Measurements from ENCODE around the gene RHOD.

RHOD gene

DNA sequence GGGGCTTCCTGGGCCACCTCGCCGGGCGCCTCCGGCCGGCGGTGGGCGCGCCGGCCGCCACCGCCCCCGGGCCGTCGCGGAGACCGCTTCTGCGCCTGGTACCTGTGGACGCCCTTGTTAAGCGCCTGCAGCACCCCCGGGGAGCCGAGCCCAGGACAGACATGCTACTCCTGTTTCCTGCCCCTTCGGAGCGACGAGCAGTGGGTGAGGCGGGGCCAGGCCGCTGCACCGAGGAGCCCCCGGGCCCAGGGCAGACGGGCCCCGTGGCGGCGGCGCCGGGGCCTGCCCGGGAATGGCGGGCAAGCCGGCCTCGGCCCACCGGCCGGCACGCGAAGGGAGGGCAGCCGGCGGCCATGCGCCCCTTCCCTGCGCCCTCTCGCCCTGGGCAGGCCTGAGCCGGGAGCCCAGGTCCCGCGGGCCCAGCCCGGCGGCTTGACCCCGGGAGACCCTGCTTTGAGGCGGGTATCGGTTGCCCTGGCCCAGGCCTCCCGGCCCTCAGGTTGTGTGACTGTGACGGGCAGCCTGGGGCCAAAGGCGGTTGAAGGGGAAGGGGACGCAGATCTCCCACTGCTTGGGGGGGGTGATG is 61.6 kb downstream of the RHOD start:
- no peaks in the 10 kb centered on the region for H3K27me3 ChIP-seq (ENCODE audit: insufficient read depth, low read depth, severe bottlenecking)
- peaks cover 27% of the 10 kb centered on the region for H3K36me3 ChIP-seq
- H3K9me3 ChIP-seq (ENCODE audit: severe bottlenecking): no peaks in the 10 kb centered on the region
- H3K4me3 ChIP-seq (ENCODE audit: low read depth, low read length): peak overlapping the region; percentile 45
- peak; percentile 60 for DNase-seq
- no peak for TF ChIP-seq CTCF (IDR thresholded peaks at IDR 0.05; ENCODE audit: low read depth, low read length)
- peak overlapping the region; percentile 90 for H3K27ac ChIP-seq

DNA sequence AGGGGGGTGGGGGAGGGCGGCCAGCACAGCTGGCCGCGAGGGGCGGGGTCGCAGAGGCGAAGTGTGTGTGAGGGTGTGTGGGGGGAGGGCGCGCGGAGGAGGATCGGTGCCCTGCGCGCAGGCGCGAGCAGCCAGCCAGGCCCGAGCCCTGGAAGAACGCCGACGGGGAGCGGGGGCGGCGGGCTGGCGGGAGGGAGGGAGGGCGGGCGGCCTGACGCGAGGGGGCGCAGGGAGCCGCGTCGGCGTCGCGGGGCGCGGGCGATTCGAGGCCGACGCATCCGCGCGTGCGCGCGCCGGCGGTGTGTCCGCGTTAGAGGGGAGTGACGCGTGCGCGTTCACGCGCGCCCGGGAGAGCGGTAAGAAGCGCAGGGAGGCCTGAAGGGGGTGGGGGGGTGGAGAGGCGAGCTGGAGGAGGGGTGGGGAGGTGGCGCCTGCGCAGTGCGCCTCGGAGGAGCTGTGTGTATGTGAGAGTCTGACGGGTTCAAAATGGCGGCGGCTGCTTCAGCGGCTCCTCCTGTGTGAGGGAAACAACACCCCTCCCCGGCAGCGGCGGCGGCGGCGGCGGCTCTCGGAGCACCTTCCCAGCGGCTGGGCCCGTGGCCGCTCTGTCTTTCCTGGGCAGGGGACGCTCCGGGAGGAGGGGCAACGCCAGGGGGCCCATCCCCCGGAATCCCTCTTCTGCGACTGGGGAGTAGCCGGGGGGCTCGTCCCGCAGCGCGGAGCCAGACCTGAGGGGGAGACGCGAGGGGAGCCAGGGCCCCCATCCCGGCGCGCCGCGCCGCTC is 62.3 kb downstream of the RHOD start, which contains the start of gene KDM2A:
KDM2A (plus strand) TSS at position 463 of the 784 bp plus-strand sequence. CDS start 2,054 bp downstream, outside the sequence.
- Histone ChIP-seq H3K36me3 (peaks cover 34% of the 10 kb centered on the region), H3K9me3 (ENCODE audit: severe bottlenecking) (no peaks in the 10 kb centered on the region), H3K27ac (peak within 1 kb of the TSS; percentile 97), H3K4me3 (ENCODE audit: low read depth, low read length) (peak within 1 kb of the TSS; percentile 85), H3K27me3 (ENCODE audit: insufficient read depth, low read depth, severe bottlenecking) (no peaks in the 10 kb centered on the region)
- peak; percentile 17; the same call in 1 of the 2 replicates for TF ChIP-seq CTCF (IDR thresholded peaks at IDR 0.05; ENCODE audit: low read depth, low read length)
- DNase-seq: peak; percentile 99

DNA sequence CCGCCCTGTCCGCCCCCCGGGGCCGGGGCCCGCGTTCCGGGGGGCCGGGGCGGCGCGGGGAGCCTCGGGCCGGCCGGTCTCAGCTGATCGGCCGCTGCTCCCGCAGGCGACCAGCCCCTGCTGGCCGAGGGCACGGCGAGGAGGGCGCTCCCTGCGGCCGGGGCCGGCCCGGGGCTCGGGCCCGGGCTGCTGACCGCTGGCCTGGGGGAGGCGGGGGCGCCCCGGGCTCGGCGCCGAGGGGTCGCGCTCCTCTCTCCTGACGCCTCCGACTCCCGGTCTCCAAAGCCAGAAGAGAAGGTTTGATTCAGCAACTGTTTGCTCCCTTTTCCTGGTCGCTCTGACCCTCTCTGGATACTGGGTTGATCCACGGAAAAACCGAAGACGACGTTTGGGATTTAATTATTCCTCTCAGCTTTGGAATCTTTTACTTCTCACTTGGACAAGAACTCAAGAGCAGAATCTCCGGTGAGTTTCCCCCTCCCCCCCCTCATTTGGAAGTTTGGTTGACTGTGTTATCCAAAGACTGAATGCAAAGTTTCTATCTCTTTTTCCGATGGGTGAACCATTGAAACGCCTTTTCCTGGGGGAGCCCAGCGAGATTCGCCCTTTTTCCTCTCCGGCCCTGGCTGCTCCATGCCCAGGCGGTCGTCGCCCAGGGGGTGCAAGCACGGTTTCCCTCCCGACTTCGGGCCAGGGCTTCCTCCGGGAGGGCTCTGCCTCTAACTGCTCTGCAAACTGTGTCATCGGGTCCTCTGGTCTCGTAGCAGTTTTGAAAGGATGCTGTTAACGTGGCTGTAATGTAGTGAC is 63.1 kb downstream of the RHOD start:
- H3K27me3 ChIP-seq (ENCODE audit: insufficient read depth, low read depth, severe bottlenecking): no peaks in the 10 kb centered on the region
- H3K27ac ChIP-seq: peak overlapping the region; percentile 97
- DNase-seq: no peak
- no peak for TF ChIP-seq CTCF (IDR thresholded peaks at IDR 0.05; ENCODE audit: low read depth, low read length)
- peaks cover 38% of the 10 kb centered on the region for H3K36me3 ChIP-seq
- no peaks in the 10 kb centered on the region for H3K9me3 ChIP-seq (ENCODE audit: severe bottlenecking)
- peak overlapping the region; percentile 85 for H3K4me3 ChIP-seq (ENCODE audit: low read depth, low read length)

- TF ChIP-seq CTCF (IDR thresholded peaks at IDR 0.05; ENCODE audit: low read depth, low read length): no peak
- Histone ChIP-seq H3K4me3 (ENCODE audit: low read depth, low read length) (peak overlapping the region; percentile 85), H3K9me3 (ENCODE audit: severe bottlenecking) (no peaks in the 10 kb centered on the region), H3K27ac (peak overlapping the region; percentile 73), H3K36me3 (peaks cover 44% of the 10 kb centered on the region), H3K27me3 (ENCODE audit: insufficient read depth, low read depth, severe bottlenecking) (no peaks in the 10 kb centered on the region)
- DNase-seq: no peak
These were observed 63.8 kb downstream of the RHOD start for GRCh38 chr11:67120456-67120855.

DNA sequence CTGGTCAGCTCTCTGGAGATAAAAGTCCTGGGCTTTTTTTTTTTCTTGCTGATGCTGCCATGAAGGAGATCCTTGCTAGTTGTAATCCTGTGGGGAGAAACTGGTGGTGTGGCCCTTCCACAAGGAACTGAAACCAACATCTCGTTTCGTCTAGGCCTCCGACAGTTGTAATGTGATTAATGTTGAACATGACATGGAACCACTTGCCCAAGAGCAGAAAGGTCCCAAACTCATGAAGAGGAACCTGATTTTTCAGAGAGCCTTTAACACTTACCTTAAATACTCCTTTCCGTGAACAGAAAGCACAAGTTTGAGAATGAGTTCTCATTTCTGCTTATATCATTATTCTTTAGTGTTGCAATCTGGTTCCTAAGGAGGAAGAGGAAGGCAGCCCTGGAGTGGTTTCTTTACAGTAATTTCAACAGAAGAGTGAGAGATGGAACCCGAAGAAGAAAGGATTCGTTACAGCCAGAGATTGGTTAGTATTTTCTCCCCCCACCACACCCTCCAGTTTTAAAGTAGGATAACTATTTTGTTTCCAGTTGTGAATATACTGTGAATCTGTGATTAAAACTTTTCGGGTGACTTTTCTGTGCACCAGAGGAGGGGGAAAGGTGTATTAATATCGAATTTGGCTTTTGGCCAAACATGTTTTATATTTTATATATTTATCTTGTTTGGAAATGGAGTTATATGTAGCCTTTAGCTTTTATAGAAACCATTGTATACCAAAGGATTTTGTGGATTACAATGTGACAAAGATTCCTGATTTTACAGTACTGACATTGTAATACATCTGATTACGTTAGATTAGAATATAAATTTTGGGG is 64.4 kb downstream of the RHOD start:
- DNase-seq: no peak
- Histone ChIP-seq H3K27me3 (ENCODE audit: insufficient read depth, low read depth, severe bottlenecking) (no peaks in the 10 kb centered on the region), H3K9me3 (ENCODE audit: severe bottlenecking) (no peaks in the 10 kb centered on the region), H3K4me3 (ENCODE audit: low read depth, low read length) (peak overlapping the region; percentile 85), H3K27ac (peak overlapping the region; percentile 73), H3K36me3 (peaks cover 48% of the 10 kb centered on the region)
- no peak for TF ChIP-seq CTCF (IDR thresholded peaks at IDR 0.05; ENCODE audit: low read depth, low read length)
